ENCODE measurements around the gene ACTG1.

DNA sequence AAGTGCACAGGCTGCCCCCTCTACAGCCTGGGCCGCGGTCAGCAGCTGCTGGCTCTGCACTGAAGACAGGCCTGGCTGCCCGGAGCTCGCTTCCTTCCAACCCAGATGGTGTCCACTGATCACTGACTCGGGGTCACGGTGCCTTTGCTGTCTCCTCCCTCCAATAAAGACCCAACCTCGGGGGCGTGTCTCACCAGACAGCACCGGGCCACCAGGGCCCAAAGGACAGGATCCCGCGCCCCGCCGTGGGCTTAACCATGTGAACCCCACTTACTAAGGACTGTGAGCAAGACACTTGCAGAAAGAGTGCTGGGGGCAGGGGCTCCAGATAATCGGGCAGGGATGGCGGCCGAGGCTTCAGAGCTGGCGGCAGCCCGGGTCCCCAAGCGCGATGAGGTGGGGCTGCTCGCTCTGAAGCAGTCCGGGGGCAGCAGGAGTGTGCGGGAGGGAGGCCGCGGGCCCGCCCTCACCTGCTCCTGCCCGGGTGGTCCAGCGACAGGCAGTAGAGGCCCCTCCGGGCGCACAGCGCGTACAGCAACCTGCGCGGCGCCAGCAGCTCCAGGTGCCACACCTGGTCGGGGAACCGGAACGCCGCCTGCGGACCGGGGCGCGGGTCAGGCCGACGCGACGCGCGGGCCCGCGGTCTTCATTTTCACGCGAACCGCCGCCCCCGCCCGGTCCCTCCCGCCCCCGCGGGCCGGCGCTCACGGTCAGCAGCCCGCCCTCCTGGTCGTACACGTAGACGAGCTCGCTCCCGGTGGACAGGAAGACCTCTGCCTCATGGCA is 39.1 kb upstream of the ACTG1 start:
- TF ChIP-seq, protein P1, sequence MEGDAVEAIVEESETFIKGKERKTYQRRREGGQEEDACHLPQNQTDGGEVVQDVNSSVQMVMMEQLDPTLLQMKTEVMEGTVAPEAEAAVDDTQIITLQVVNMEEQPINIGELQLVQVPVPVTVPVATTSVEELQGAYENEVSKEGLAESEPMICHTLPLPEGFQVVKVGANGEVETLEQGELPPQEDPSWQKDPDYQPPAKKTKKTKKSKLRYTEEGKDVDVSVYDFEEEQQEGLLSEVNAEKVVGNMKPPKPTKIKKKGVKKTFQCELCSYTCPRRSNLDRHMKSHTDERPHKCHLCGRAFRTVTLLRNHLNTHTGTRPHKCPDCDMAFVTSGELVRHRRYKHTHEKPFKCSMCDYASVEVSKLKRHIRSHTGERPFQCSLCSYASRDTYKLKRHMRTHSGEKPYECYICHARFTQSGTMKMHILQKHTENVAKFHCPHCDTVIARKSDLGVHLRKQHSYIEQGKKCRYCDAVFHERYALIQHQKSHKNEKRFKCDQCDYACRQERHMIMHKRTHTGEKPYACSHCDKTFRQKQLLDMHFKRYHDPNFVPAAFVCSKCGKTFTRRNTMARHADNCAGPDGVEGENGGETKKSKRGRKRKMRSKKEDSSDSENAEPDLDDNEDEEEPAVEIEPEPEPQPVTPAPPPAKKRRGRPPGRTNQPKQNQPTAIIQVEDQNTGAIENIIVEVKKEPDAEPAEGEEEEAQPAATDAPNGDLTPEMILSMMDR (IDR thresholded peaks at IDR 0.05) = no peak
- TF ChIP-seq POLR2A (IDR thresholded peaks at IDR 0.05) (no peak), POLR2AphosphoS5 (IDR thresholded peaks at IDR 0.05; ENCODE audit: insufficient read depth in 1 of 2, low read depth in 1 of 2) (no peak)

Data from vagina (tissue), 2 donors.